NCI-H69 (cell line): Measurements from ENCODE around the gene TCHH.
"Not testable (repeated sequence)": the region's sequence is repeated elsewhere in the genome, so short reads cannot be mapped to it uniquely, and the experiment has no call there.

Experiments used
- DNase-seq: peaks from one replicate; lab custom pipeline; 2025; lab: John Stamatoyannopoulos, UW

TCHH gene

DNA sequence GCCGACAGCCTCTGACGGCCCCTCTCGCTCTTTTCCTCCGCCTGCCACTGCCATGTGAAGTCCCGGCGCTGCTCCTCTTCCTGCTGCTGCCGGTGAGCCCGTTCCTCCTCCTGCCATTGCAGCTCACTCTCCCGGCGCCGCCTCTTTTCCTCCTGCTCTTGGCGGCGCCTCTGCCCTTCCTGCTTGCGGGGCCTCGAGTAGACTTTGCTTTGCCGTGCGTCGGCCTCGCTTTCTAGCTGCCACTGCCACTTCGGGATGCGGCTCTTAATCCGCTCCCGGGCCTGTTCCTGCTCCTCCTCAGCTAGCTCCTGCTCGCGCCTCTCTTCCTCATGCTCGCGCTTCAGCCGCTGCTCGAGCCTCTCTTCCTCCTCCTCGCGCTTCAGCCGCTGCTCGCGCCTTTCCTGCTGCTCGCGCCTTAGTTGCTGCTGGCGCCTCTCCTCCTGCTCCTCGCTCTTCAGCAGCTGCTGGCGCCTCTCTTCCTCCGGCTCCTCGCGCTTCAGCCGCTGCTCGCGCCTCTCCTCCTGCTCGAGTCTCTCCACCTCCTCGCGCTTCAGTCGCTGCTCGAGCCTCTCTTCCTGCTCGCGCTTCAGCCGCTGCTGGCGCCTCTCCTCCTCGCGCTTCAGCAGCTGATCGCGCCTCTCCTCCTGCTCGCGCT lies 4.3 kb downstream of the TCHH start:
- DNase-seq: peak; percentile 80

DNA sequence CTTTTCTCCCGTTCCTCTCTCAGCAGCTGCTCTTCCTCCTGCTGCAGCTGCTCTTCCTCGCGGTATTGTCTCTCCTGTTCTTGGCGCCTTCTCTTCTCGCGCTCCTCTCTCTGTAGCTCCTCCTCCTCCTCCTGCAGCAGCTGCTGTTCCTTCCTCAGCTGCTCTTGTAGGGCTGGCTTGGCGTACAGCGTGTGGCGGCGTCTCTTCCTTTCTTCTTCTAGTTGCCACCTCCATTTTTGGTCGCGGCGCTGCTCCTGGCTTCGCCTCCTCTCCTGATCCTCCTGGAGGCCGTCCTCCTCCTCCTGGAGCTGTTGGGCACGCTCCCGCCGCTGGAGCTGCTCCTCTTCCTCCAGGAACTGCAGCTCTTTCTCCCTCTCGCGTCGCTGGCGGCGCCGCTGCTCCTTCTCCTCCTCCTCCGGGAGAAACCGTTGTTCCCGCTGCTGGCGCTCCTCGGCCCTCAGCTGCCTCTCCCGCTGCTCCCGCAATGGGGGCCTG lies 4.8 kb downstream of the TCHH start:
- peak; percentile 70 for DNase-seq

DNA sequence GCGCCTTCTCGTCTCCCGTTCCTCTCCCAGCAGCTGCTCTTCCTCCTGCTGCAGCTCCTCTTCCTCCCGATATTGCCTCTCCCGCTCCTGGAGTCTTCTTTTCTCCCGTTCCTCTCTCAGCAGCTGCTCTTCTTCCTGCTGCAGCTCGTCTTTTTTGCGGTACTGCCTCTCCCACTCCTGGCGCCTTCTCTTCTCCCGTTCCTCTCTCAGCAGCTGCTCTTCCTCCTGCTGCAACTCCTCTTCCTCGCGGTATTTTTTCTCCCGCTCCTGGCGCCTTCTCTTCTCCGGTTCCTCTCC lies 5.3 kb downstream of the TCHH start:
- no peak for DNase-seq

DNA sequence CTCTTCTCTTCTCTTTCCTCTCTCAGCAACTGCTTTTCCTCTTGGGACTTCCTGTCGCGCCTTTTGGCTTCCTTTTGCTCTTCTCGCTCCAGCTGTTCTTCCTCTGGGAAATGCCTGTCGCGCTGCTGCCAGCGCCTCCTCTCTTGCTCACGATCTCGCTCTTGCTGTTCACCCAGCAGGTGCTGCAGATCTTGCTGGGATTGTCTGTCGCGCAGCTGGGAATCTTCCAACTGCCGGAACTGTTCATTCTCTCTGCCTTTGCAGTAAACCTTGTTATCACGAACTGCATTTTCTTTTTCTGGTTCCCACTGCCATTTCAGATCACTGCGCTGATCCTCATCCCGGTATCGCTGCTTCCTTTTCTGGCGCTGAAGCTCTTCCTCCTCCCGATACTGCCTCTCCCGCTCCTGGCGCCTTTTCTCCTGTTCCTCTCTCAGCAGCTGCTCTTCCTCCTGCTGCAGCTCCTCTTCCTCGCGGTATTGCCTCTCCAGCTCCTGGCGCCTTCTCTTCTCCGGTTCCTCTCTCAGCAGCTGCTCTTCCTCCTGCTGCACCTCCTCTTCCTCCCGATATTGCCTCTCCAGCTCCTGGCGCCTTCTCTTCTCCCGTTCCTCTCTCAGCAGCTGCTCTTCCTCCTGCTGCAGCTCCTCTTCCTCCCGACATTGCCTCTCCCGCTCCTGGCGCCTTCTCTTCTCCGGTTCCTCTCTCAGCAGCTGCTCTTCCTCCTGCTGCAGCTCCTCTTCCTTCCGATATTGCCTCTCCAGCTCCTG lies 5.8 kb downstream of the TCHH start:
- no peak for DNase-seq

DNA sequence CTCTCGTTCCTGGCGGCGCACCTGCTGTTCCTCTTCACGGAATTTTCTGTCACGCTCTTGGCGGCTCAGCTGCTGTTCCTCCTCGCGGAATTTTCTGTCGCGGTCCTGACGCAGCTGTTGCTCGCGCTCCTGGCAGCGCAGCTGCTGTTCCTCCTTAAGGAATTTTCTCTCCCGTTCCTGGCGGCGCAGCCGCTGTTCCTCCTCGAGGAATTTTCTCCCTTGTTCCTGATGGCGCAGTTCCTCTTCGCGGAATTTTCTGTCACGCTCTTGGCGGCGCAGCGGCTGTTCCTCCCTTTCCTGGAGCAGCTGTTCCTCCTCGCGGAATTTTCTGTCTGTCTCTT lies 6.4 kb downstream of the TCHH start:
- no peak for DNase-seq

DNA sequence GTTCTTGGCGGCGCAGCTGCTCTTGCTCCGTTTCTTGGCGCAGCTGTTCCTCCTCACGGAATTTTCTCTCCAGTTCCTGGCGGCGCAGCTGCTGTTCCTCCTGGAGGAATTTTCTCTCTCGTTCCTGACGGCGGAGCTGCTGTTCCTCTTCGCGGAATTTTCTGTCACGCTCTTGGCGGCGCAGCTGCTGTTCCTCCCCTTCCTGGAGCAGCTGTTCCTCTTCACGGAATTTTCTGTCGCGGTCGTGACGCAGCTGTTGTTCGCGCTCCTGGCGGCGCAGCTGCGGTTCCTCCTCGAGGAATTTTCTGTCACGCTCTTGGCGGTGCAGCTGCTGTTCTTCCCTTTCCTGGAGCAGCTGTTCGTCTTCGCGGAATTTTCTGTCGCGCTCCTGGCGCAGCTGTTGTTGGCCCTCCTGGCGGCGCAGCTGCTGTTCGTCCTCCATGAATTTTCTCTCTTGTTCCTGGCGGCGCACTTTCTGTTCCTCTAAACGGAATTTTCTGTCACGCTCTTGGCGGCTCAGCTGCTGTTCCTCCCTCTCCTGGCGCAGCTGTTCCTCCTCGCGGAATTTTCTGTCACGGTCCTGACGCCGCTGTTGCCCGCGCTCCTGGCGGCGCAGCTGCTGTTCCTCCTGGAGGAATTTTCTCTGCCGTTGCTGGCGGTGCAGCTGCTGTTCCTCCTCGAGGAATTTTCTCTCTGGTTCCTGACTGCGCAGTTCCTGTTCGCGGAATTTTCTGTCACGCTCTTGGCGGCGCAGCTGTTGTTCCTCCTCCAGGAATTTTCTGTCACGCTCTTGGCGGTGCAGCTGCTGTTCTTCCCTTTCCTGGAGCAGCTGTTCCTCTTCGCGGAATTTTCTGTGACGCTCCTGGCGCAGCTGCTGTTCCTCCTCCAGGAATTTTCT lies 7.0 kb downstream of the TCHH start:
- no peak for DNase-seq

DNA sequence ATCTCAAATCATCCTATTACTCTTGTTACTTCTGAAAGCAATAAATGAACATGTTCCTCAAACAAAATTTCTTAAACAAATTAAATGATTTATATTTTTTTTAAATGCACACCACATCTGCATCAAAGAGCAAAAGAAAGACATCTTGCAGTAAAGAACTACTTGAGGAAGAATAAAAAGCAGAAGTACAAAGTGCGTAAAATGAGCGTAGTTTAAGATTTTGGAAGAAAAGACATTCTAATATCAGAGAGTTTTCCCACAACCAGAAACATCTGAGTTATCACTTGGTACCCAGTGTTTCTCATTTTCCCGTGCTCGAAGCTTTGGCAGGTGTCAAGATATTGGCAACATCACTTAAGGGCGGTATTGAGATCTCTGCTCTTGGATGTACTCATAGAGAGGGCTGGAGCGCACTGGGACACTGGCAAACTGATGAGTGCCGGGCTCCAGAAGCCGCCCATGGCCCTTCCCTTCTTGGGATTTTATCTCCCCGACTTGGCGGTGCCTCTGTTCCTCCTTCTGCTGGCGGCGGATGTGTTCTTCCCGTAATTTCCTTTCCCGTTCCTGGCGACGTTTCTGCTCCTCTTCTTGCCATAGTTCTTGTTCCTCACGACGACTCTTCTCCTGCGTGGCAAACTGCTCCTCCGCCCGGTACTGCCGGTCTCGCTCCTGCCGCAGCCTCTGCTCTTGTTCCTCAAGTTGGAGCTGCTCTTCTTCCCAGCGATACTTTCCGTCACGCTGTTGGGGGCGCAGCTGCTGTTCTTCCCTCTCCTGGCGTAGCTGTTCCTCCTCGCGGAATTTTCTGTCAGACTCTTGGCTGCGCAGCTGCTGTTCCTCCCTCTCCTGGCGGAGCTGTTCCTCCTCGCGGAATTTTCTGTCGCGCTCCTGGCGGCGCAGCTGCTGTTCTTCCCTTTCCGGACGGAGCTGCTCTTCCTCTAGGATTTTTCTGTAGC lies 7.9 kb downstream of the TCHH start:
- DNase-seq: no peak

DNA sequence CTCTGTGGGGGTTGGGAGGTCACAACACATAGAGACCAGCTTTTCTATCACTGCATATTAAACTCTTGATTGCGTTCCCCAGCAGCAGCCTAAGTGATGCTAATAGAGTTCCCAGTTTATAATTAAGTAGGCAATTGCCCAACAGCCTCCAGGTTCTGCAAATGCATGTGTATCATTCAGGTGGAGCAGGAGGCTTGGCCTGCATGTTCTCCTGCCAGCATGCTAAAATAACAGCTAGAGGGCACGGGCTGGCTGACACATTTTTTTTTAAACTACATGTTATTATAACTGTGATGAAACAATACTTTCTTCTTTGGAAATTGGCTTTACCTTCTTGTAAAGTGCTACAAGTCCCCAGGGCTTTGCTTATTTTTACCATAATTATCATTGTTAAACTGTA lies 10.4 kb downstream of the TCHH start:
- DNase-seq: no peak

DNA sequence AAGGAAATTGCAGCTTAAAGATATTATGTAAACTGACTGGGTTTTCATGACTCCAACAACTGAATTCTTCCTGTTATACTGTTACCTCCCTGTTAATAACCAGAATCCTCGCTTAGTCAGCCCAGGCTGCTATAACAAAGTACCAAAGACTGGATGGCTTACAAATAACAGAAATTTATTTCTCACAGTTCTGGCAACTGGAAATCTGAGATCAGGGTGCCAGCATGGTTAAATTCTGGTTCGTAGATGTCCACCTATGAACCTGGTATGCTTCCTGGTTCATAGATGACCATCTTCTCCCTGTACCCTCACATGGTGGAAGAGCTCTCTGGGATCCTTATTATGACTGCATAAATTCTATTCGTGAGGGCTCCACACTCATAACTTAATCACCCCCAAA lies 18.3 kb downstream of the TCHH start:
- no peak for DNase-seq

DNA sequence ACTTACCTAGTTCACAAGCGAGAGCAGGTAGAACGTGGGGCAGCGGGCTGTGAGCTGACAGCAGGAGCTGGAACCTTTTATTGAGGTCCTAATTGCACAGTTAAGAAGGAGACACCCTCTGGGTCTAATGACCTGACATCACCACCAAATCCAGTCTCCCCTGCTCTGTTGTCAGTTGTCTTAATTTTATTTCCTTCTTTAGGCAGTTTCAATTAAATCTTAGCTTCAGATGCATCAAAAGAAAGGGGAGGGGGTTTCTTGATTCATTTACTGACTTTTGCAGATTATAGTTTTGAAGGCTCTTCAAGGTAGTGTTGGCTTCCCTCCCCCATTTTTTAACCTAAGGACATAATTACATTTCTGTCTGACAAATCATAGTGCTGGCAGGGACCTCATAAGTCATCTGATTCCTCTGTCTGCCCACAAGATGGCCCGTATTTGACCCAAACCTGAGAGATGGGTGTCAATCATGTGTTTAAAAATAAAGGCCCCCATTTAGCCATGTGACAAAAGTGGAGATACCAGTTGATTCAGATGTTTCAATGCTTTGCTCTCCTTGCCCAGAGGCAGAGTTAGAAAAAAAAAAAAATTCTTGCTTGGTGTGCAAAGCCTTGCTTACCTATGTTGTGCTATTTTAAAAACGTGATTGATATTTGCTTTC lies 26.1 kb downstream of the TCHH start, which contains the start of gene TCHHL1:
TCHHL1 (minus strand) TSS at position 51 of the 661 bp plus-strand sequence. CDS start 921 bp downstream, outside the sequence.
- peak; percentile 29 for DNase-seq

DNA sequence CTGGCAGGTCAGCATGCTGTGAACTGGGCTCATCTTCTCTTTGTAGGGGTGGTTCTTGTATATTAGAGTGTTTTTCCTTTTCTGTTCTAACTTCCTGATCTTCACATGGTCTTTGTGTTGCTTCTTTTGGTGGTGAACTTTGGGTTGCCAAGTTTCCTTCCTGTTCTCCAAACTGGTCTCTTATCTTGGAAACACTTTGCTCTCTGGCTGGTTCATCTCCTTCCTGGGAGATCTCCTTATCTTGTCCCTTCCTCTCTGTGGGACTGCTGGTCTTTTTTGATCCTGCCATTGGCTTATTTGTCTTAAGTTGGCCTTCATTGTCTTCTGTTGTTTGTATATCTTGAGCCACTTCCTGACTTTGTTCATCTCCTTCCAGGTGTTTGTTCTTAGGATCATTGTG lies 28.5 kb downstream of the TCHH start:
- no peak for DNase-seq

DNA sequence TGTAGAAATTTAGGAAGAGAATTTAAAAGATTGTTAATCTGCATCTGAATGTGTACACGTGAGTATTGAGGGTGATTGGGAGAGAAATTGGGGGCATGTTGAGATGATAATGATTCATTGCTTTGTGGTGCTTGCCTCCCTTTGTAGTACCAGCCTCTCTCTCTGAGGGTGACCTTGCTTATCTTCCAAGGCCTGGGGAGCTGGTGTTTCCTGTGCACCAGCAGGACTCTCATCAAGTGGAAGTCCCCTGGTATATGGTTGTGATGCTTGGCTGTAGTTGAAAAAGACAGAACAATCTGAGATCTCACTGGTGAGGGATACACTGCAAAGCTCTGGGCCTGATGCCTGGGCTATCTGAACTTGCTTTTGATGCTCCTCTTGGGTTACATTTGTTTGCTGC lies 30.4 kb downstream of the TCHH start:
- no peak for DNase-seq

DNA sequence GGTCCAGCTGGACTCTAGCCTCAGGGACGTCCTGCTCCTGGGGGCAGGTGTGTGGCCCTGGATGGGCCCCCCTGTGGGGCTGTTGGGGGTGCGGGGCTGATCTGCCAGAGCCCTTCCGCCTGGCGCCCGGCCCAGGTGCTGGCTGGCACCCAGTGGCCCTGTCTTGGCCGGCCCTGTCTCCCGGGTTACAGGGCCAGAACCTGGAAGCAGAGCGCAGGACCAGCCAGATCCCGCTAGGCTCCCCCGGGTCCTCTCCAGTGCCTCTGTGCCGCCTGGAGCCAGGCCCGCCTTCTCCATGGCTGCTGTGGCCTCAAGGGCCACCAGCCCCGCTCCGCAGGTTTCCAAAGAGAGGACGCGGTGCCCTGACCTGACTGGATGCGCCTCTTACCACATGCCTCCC lies 34.2 kb downstream of the TCHH start:
- not testable (repeated sequence) for DNase-seq

DNA sequence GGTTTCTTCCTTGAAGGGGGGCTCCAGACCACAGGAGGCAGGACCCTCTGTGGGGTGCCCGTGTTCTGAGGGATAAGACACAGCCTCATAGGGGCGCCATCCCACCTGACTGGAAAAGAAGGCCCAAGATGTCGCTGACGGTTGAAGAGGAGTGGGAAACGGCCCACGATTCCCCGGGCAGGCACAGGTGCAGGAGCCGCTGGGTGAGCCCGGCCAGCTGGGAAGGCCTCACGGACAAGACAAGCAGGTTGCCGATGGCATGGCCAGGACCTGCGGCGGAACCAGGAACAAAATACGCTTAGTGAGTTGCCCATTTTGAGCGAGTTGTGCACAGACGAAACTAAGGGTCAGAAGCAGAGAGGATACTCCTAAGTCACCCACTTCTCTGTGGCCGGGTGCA lies 34.8 kb downstream of the TCHH start:
- not testable (repeated sequence) for DNase-seq

DNA sequence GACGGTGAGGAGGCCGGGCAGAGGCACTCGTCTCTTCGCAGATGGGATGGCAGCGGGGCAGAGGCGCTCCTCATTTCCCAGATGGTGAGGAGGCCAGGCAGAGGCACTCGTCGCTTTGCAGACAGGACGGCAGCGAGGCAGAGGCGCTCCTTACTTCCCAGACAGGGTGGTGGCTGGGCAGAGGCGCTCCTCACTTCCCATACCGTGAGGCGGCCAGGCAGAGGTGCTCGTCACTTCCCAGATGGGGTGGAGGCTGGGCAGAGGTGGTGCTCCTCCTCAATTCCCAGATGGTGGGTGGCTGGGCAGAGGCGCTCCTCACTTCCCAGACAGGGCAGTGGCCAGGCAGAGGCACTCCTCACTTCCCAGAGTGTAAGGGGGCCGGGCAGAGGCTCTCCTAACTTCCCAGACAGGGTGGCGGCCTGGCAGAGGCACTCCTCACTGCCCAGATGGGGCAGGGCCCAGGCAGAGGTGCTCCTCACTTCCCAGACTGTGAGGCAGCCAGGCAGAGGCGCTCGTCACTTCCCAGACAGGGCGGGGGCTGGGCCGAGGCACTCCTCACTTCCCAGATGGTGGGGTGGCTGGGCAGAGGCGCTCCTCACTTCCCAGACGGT lies 36.3 kb downstream of the TCHH start:
- DNase-seq: no peak

DNA sequence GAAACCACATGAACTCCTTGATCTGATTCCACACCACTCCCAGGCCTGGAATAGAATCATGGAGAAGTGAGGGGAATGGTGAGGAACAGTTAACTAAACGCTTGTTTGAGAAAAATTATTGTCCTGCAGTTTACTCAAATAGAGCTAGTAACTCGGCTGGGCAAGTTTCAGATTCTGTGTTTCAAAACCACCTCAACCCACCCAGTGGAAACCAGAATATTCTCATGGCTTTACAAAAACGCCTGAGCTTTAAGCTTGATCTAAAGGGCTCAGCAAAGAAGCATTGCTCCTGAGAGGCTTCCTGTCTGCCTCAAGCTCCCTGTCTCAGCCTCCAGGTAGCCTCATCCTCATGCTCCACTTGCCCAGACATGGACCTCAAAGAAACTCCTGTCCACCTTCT lies 42.9 kb downstream of the TCHH start:
- DNase-seq: no peak

DNA sequence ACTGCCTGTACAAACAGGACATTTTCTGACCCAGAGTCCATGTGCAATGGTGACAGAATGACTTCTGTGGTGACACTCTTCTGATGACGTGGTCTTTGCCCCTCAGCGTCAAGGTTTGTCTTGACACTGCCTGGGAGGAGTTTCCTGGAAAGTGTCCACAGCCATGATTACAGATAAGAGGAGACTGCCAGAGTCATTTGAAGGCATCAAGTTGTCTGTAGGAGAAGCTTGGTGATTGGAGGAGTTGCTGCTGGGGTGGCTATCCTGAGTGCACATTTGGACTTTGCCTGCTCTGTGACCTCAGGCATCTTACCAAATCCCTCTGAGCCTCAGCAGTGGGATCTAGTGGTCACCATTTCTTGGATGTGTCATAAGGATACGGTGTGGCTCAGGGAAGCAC lies 44.1 kb downstream of the TCHH start:
- no peak for DNase-seq

DNA sequence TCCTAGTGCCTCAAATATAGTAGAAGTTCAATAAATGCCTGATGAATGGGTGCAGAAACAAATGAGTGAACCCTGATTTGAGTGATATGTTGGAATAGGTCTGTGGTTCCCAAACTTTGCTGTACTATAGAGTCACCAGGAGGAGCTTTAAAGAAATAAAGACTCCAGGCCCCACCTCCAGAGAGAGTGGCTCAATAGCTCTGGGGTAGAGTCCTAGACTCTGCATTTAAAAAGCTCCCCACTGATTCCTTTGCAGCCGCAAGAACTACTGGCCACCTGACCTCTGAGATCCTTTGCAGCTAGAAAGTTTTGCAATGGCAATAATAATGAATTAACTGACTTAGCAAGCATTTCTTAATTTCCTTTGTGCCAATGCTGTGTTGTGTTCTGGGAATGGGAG lies 47.3 kb downstream of the TCHH start:
- DNase-seq: no peak

DNA sequence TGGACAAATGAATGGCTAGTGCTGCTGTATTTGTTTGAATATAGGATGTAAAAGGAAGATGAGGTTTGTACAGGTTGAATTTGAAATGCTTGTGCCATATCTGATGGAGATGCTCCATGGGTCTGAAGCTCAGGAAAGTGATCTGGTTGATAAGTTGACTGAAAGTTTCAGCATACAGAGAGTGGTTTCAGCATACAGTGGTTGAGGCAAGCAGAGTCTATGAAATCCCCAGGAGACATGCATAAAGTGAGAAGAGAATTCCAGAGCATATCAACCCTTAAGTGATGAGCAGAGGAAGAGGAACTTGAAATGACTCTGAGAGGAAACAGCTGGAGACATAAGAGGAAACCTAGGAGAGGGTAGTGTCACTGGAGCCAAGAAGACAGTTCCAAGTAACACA lies 48.1 kb downstream of the TCHH start:
- no peak for DNase-seq

DNA sequence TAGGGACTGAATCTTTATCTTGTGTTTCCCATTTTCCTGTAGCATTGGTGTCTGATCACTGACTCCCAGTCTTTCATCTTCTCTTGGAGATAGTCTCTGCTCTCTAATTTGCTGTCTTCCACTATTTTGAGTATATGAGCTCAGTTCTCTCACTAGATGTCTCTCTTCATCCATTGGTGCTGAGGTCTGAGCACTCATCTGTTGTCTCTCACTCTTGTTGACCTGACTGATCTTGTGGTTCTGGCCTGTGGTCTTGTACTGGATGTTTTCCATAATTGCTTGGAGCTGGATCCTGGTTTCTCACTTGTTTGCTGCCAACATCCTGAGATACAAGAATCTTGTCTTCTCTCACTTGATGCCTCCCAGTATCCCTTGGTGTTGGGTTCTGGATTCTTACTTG lies 53.3 kb downstream of the TCHH start:
- DNase-seq: no peak
